Measurements from ENCODE around the gene ANKRD6.

ANKRD6 gene

DNA sequence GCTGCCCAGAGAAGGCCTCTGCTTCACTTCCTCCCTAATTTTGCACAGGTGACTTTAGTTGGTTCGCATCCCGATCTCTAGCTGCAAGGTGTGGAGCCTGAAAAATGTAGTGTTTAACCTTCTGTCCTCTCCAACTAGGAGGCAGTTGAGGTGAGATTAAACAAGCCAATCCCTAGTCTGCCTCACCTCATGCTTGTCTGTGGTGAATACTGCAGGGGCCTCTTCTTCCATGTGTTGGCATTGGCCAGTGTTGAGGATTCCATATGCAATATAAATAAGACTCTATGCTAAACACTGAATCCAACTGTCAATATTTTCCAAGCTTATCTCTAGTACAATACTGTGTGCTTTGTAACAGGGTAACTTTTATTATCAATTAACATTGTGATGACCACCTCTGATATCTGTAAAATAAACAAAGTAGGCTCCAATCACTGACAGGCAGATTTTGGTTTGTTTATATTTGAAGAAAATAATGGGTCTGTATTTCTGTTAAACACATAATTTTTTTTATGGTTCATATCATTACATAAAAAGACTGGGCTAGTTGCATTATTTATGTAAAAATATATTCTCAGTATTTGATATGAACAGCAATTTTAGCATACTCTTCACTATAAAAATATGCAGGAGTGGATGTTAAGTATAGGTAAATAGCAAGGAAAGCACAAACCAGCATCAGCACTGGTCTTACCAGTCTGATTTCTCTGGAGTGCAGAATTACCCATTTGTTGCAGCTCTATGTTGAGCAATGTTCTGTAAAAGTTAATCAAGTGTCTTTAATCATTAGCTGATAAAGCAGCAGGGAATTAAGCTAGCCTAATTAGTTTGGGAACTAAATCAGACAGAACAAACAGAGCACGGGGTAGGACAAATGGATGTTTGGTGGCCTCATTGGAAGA is 74.0 kb downstream of the ANKRD6 start:
- no peak for DNase-seq (ENCODE audit: low read depth in 1 of 2, low spot score in 1 of 2)

DNA sequence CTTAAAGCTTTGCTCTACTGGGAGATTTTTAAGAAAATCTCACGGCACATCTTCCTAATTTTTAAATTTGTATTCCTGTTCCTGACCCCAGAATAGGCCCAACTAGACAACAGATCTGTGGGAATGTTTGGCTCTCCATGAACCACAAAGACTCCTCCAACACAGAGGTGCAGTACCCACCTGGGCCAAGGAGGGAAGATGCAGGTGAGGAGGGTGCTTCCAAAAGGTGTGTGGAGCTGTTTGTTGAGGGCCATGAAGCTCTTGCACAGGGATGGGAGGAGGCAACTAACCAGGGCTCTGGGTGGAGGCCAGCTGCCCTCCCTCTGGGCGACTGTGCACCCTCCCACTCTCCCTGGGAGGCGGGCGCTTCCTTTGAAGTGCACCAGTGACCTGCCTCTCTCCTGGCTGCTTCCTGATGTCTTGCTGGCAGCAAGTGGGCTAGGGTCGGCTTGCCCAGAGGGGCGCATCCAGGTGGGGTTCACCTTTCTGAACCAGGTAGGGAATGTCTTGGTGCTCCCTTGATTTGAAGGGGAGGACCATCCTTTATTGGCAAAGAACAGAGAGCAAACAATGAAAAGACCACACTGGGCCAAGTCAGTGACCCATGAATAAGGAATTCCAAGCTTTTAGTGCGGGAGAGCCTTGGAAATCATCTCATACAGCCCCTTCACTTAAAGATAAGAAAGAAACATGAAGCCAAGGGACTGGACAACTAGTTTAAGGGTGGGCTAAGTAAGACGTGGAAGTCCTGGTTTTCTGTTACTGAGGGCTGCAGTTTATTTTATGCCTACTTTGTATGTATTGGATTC is 76.0 kb downstream of the ANKRD6 start:
- DNase-seq (ENCODE audit: low read depth in 1 of 2, low spot score in 1 of 2) = no peak

DNA sequence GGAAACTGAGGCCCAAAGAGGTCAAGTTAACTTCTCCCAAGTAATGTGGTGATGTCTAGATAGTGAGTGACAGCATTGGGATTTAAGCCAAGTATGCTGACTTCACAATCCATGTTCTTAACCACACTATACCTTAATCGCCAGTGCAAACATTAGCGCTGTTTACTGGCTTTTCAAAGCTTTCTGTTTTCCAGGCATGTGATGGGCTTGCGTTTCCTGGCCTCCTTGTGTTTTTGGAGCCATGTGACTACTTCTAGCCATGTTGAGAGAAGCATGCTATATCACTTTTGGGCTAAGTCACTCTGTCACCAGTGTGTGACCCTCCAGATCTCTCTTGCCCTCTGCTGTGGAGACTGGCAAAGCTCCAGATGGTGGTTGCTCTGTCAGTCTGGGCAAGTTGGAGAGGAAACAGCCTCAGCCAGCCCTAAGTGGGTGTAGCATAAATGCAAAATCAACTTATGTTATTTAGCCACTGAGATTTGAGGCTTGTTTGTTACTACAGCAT is 76.9 kb downstream of the ANKRD6 start:
- no peak for DNase-seq (ENCODE audit: low read depth in 1 of 2, low spot score in 1 of 2)

DNA sequence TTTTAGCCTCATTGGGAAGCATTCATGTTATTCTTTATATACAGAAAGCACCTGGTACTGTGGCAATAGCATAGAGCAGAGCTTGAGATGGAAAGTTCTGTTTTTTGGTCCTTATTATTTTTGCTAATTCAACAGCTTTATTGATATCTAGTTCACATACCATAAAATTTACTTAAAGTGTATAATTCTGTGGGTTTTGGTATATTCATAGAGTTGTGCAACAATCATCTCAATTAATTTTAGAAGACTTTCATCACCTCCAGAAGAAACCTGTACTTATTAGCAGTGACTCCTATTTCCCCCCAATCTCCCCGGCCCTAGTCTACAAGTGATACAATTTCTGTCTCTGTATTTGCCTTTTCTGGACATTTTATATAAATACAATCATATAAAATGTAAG is 77.4 kb downstream of the ANKRD6 start:
- DNase-seq (ENCODE audit: low read depth in 1 of 2, low spot score in 1 of 2) = no peak

DNA sequence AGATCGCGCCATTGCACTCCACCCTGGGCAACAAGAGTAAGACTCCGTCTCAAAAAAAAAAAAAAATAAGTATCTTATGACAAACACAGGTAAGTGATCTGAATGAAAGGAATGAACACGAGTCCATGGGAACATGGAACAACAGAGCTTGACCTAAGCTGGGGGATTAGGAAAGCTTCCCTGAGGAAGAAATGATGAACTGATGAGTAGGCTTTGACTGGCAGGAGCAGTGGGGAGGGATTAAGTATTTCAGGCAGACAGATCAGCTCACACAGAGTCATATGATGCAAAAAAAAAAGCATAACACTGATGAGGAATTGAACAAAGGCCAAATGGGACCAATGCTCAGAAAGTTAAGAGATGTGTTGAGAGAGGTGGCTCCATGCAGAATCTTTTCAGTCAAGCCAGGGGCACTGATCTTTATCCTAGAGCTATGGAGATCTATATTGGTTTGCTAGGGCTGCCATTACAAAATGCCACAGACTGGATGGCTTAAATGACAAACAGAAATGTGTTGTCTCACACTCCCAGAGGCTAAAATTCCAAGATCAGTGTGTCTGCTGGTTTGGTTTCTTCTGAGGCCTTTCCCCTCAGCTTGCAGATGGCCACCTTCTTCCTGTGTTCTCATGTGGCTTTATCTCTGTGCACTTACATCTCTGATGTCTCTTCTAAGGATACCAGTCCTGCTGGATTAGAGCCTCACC is 85.6 kb downstream of the ANKRD6 start:
- DNase-seq (ENCODE audit: low read depth in 1 of 2, low spot score in 1 of 2) = no peak

DNA sequence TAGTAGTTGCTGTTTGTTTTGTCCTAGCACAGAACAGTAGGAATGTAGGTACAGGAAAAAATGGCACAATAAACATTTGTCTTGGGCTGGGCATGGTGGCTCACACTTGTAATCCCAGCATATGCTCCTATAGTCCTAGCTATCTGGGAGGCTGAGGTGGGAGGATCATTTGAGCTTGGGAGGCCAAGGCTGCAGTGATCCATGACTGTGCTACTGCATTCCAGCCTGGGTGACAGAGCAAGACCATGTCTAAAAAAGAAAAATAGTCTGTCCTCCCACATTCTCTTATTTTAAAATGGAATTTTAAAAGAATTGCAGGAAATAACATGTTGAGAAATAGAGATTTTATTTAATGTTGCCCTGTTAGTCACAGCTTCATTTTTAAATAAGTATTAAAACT is 87.8 kb downstream of the ANKRD6 start:
- DNase-seq (ENCODE audit: low read depth in 1 of 2, low spot score in 1 of 2) = no peak

DNA sequence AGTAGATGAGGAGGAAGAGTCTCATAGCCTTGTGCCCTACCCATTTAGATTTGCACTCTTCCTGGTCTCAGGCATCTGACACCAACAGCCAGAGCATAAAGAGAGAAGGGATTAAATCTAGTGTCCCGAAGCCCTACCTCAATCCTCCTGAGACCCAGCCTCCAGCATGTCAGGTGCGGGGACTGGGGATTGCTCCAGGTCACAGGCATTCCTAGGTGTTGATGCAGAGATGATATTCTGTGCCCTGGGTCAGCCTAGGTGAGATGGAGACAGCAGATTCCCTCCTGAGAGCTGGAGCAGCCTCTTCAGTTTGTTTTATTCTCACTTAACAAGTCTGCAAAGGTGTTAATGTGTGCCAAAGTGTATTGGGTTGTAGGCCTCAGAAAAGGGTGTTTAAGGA is 89.8 kb downstream of the ANKRD6 start:
- DNase-seq (ENCODE audit: low read depth in 1 of 2, low spot score in 1 of 2) = no peak

DNA sequence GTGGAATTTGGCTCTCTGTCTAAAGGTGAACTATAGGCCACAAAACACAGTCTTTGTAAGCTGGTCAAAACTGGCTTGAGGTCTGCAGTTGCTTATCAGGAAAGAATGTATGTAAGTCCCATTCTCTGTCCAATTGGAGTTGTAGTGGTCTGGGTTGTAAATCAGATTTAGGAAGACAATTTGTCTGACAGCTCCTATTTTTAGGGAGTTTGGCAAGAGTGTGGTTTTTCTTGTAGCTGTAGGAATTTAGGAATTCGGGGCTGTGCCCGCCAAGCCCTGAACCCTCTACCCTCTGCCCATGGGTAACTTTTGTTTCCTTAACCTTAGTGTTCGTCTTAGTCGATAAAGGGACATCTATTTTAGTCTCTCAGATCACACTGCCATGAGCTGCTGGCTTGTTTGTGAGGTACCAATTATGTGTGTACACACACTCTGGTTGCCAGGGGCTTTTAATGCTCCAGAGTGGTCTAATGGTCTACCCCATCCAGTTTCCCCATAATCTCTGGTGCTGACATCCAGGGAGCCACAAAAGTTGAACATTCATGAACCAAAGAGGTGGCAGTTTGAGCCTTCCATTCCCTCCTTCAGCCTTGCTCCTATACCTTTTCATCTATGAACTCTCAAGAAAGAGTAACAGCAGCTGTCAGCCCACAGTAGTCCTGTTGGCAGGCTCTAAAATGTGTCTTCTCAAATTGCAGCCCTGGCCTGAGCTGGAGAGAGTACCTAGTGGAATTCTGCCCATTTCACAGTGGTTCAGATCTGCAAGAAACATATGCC is 93.0 kb downstream of the ANKRD6 start:
- no peak for DNase-seq (ENCODE audit: low read depth in 1 of 2, low spot score in 1 of 2)

DNA sequence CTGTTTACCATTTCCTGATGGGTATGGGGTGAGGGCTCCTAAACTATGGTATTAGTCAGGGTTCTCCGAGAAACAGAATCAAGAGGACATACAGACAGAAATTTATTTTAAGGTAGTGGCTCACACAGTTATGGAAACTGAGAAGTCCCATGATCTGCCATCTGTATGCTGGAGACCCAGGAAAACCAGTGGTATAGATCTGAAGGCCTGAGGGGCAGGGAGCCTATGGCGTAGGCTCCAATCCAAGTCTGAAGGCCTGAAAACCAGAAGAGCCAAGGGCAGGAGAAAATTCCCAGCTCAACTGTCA is 93.6 kb downstream of the ANKRD6 start:
- DNase-seq (ENCODE audit: low read depth in 1 of 2, low spot score in 1 of 2) = no peak

DNA sequence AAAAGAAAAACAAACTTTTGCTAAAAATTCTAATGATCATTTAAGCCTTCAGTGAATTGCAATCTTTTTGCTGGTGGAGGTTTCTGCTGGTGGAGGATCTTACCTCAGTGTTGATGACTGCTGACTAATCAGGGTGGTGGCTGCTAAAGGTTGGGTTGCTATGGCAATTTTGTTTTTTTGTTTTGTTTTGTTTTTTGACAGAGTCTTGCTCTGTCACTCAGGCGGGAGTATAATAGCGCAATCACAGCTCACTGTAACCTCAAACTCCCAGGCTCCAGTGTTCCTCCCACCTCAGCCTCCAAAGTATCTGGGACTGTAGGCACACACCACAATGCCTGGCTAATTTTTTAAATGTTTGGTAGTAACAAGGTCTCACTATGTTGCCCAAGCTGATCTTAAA is 94.7 kb downstream of the ANKRD6 start:
- DNase-seq (ENCODE audit: low read depth in 1 of 2, low spot score in 1 of 2) = no peak

DNA sequence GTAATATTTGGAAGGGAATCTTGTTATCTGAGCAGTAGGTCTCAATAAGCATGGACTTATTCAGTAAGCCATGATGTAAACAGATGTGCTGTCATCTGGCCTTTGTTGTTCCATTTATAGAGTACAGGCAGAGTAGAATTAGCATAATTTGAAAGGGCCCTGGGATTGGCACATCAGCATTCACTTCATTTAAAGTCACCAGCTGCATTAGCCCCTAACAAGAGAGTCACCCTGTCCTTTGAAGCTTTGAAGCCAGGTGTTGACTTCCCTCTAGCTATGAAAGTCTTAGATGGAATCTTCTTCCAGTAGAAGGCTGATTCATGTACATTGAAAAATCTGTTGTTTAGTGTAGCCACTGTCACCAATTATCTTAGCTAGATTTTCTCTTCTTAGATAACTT is 95.9 kb downstream of the ANKRD6 start:
- DNase-seq (ENCODE audit: low read depth in 1 of 2, low spot score in 1 of 2) = no peak

DNA sequence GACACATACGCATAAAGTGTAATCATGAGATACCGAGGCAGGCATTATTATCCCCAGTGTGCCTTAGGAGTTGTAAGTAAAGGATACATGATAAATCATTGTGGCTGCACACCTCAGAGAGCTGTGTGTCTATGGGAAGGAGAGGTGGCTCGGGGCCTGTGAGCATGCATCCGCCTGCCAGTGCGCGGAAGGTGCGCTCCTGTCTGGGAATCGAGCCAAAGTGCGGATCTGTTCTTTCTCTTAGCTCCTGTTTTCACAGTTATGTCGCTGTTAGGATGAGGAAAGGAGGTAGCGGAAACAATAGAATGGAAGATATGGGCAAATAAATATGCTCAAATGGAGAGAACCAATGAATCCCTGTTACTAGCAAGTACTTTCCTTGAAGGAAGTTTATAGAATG is 98.0 kb downstream of the ANKRD6 start:
- DNase-seq (ENCODE audit: low read depth in 1 of 2, low spot score in 1 of 2) = no peak

DNA sequence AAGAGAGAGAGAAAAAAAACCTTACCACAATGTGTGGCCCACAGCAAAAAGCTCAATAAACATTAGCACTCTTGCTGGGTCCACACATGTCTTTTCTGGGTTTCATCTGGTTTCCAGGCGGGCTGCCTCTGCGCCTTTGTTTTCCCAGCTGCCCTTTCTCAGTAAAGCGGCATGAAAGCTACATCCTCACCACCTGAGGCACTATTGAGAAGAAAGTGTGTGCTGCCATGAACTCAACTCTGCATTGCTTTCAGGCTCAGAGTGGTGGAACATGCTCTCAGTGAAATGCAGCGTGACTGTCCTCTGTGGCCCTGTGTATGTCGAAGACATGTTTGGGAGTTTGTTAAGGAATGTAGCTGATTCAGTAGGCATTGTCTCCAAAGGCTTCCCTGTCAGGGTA is 103.3 kb downstream of the ANKRD6 start:
- no peak for DNase-seq (ENCODE audit: low read depth in 1 of 2, low spot score in 1 of 2)

DNA sequence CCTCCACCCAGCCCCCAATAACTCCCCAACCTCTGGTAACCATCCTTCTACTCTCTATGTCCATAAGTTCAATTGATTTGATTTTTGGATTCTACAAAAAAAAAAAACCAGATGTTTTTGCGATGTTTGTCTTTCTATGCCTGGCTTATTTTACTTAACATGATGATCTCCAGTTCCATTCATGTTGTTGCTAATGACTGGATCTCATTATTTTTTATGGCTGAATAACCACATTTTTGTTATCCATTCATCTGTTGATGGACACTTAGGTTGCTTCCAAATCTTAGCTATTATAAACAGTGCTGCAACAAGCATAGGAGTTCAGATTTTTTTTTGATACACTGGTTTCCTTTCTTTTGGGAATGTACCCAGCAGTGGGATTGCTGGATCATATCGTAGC is 106.8 kb downstream of the ANKRD6 start:
- no peak for DNase-seq (ENCODE audit: low read depth in 1 of 2, low spot score in 1 of 2)

DNA sequence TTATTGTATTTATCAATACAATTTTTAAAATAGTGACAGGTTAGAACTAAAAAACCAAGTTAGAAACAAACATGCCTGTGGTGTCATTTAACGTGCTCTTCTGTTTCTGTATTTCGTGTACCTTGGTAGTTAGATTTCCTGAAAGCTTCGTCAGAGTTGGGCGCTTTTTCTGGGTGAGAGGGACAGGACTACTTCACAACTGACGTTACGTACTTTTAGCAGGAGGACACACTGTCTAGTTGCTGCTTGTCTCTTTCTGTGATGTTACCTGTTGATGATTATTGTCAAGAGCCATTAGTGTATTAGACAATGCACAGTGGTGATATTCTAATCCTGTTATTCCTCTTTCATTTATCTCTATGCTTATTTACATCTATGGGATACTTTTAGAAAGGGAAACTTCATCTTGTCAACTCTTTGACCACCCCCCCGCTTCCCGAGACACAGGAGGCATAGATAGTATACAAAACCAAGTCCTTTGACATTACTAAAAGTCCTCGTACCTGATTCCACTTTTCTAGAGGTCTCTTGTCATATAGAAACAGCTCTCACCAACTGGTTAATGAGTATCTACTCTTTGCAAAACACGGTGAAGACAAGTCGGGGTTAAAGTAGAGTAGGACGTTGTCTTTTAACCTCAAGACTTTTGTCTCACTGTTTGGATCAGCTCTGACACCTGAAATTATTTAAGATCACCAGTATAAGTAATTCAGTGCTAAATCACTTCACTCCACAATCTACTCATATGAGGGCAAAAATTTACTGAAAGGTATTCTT is 109.3 kb downstream of the ANKRD6 start:
- DNase-seq (ENCODE audit: low read depth in 1 of 2, low spot score in 1 of 2) = no peak

DNA sequence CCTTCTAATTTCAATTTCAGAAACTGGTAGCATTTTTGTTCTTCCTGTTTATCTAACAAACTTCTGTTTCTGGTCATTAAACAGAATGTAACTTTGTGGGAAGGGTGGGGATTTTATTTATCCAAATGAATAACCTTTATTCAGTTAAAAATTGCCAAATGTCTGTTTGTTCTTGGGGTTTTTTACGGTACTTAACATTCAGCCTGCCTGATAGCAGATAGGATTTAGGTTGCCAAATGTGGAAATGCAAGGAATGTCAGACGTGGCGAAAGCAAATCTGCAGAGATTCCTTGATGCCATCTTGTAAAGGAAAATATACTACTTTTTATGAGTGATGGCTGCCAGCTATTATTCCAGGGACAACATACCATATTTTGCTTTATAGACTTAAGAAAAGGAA is 109.9 kb downstream of the ANKRD6 start:
- no peak for DNase-seq (ENCODE audit: low read depth in 1 of 2, low spot score in 1 of 2)

DNA sequence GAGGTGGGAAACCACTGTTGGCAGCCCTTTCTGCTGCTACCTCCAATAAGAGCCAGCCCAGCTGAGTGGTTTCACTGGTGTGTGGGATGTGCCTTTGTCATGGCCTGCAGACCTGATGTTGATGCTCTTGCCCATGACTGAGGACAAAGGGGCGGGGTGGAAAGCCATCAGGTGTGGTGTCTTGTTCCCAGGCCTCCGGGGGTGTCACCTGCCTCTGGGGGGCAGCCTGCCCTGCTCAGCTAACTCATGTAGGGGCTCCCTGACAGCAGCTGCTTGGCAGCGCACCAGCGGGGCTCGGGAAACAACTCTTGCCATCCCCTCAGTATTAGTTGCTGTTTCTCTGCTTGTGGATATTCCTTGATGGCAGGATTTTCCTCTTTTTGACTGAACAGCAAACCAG is 114.3 kb downstream of the ANKRD6 start:
- no peak for DNase-seq (ENCODE audit: low read depth in 1 of 2, low spot score in 1 of 2)

DNA sequence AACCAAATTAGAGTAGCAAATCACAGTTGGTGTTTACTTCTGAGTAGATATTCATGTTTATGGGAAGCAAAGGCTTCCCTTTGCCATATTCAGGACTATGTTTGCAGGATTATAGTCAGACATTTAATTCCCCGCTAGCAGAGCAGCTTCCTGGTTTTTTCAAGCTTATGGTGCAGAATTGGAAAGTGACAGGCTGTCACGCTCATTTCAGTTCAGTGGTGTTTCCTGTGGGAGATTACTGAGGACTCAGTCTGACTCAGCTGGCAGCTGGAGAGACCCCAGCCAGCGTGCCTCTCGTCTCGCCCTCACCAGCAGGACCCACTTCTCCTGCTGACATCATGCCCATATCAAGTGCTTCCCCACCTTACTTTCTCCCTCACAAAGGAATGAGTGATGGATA is 120.5 kb downstream of the ANKRD6 start:
- no peak for DNase-seq (ENCODE audit: low read depth in 1 of 2, low spot score in 1 of 2)

DNA sequence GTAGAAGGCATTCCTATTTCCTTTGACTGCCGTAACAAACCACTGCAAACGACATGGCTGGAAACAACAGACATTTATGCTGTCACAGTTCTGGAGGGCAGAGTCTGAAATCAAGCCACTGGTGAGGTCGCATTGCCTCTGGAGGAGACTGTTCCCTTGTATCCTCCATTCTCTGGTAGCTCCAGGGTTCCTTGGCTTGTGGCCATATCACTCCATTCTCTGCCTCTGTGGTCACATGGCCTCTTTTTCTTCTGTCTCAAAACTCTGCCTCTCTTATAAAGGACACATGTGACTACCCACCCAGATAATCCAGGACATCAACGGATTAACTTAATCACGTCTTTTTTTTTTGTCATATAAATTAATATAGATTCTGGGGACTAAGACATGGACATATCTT is 121.2 kb downstream of the ANKRD6 start:
- DNase-seq (ENCODE audit: low read depth in 1 of 2, low spot score in 1 of 2) = no peak

DNA sequence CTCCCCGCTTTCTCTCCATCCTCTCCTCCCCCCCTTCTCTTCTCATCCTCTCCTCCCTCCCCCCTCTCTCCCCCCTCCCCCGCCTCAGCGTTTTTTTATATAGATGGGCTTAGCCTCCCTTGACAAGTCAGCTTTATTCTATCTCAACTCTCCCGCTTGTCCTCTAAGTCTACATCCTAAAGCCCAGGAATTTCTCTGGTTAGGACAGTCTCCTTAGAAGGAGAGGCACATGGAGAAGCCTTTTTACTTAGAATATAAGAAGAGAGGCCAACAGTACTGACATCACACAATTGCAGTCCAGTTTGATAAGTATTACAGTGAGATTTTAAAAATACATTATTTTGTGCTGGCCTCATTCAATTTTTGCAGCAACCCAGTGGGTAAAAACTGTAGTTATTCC is 122.1 kb downstream of the ANKRD6 start:
- no peak for DNase-seq (ENCODE audit: low read depth in 1 of 2, low spot score in 1 of 2)
